Activated naive CD4-positive, alpha-beta T cell (primary cell): ENCODE results near the gene PCSK6.
"Not testable (repeated sequence)": the region's sequence is repeated elsewhere in the genome, so short reads cannot be mapped to it uniquely, and the experiment has no call there.

ENCODE experiments used
- DNase-seq, 4 experiments: peaks; one replicate each; lab custom pipeline; 2025; lab: John Stamatoyannopoulos, UW

The PCSK6 gene

DNA sequence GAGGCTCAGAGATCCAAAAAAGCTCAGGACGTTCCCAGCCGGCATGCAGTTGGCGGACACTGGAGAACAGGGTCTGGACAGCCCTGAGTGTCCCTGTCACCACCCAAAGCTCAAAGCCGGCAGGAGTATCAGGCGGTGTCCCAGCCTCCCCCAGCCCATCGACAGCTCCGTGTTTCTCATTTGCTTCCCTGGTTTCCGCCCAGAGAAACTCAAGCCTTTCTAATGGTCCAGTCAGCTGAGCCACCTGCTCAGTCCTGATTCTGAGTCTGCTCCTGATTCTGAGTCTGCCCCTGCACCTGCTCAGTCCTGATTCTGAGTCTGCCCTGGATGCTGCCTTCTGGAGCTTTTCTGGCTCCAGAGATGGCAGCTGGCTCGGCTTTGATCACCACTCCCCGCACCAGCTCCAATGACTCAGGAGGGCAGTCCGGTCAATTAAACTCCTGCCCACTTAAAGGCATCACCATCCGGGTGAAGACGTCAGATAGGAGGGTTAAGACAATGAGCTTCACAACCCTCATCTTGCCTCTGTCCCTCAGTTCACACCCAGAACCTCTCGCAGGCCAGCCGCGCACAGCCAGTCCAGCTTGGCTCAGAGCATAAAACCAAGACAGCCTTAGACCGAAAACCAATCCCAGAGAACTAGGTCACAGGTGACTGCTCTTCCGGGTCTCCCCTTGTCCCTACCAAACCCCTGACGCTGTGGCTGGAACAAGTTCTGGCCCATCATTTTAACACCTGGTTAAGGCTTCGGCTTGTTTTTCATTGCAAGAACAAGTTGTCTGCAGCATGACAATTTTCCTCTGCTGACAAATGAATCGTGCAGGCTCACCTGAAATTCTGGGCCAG is 6.8 kb downstream of the PCSK6 start:
- DNase-seq, result no peak

DNA sequence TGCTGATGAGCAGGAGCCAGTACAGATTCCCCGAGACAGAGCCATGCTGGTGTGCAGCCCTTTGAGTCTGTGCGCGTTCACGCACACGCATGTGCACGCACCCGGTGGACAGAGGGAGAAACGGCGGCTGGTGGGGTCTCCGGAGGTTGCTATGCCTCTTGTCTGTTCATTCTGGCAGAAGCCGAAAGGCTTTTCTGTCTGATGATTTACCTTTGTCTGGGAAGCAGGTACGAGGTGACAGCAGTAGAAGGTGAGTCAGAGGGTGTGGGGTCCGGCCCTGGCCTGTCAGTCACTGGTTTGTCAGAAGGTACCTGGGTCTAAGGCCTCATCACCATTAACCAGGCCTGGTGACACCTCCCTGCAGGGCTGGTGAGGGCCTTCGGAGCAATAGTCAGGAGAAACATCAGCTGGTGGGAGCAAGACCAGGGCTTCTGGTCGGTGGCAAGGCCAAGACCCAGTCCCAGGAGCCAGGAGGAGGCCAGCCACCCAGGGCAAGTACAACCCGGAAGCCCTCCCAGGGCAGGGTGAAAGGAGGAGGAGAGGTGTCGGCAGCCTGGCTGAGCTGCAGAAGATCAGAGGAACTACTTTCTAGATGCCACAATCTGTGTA is 7.5 kb downstream of the PCSK6 start:
- no peak for DNase-seq

DNA sequence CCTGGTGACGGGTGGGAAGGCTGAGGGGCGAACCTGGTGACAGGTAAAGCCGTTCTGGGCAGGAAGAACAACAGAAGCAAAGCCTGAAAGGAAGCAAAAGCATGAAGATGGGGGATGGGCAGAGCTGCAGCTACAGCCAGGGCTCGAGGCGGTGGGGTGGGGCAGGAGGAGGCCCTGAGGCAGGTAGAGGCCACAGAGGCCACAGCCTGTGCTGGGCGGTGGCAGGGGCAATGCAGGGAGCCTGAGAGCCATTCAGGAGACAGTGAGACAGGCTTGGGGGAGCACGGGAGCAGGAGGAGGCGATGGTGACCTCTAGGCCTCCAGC is 8.2 kb downstream of the PCSK6 start:
- DNase-seq, result no peak

DNA sequence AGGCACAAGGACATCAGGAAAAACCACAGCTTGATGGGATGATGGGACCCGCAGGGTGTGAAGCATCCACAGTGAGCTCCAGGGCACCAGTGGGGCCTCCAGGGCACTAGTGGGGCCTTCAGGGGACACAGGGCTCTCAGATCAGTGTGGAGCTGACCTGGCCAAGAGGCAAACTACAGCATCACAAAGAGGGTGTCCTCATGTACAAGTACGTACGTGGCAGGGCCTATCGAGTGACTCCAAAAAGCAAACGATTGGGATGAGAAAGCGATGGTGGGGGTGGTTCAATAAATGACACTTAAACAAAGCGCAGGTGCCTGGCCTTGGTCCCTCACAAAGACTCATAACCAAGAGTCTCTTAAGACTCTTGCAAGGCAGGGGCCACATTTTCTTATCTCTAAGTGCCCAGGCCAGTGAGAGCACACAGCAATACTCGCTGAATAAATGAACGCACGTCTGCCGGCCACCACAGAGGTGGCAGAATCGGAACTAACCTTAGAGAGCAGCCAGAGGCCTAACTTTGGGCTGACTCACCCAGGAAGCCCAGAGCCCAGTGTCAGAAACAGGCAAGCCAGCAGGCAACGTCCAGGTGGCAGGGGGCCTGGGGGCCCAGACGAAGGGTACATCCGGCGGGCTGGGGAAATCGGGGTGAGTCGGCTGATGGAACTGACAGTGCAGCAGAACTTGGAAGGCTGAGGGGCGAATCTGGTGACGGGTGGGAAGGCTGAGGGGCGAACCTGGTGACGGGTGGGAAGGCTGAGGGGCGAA is 8.7 kb downstream of the PCSK6 start:
- DNase-seq, result no peak

DNA sequence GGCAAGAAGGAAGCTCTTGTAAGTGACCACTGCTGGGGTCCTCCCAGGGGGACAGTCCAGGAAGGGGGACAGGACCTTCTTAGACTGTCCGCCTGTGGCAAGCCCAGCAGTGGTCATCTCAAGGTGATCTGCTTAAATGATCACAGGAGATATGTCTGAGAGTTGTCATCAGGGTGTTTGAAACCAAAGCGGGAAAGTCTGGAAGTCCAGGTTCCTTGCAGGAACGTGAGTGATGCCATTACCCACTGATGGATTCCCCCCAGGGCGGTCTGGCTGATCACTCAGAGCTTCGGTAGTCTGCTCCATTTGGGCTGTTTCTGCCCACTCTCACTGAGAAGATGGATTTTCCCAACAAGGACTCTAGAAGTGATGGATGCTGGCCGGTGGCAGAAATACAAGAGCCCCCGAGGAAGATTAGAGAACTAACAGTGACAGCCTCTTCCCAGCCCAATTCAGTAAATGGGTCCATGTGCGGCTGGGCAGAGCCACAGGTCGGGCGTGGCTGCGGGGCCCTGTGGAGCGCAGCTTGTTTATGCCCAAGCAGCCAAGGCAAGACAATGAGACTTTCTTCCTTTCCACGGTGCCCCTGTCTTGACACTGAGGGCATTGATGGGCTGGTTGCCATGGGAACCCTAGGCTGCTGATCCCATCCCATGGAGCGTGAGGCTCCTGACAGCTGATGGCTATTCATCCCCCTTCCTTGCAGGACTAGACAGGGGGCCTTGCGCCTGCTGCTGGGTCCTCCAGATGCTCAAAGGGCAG is 9.5 kb downstream of the PCSK6 start:
- DNase-seq, result no peak

DNA sequence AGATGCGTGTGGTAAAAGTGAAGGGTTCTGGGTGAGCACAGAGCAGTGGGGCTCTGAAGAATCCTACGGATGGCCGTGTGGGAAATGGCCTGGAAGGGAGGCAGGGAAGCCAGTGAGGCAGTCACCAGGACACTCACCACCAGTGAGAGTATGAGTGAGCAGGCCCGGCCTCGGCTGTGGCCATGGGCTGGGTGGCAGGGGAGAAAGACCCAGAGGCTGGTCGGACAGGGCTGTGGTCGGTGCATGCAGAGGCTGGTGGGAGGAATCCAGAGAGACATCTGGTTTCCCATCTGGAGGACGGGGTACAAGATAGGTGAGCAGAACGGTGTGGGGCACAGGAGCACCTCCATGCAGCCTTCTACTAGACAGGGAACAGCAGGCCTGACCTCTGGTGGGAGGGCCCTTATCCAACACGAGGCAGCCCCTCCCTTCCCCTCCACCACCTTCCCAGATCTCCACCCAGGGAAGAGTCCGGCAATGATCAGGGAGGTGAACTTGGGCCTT is 10.1 kb downstream of the PCSK6 start:
- DNase-seq, result no peak

DNA sequence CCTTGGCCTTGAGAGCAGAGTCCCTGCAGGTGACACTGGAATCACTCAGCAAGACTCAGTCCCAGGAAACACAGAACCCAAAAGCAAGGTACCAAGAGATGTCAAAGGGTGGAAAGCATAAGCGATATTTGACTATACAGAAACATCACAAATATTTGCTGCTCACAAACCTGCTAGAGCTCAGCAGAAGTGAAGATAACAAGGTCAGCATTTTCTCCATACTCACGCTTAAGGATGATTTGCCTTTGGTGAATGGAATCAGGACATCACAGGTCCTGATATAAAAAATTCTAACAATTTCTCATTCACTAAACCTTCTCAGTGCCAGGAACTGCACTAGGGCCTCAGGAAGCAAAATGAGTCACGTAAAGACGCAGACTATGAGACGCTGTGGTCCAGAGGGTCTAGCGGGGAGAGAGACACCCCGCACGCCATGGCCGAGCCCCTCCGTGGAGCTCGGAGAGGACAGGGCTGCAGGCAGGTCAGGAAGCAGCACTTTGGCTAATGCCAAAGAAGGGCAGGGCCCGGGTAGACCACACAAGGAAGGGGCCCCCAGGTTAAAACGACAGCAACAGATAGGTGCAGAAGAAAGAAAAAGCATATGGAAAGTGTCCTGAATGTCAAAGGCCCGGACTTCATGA is 10.7 kb downstream of the PCSK6 start:
- DNase-seq, result no peak

DNA sequence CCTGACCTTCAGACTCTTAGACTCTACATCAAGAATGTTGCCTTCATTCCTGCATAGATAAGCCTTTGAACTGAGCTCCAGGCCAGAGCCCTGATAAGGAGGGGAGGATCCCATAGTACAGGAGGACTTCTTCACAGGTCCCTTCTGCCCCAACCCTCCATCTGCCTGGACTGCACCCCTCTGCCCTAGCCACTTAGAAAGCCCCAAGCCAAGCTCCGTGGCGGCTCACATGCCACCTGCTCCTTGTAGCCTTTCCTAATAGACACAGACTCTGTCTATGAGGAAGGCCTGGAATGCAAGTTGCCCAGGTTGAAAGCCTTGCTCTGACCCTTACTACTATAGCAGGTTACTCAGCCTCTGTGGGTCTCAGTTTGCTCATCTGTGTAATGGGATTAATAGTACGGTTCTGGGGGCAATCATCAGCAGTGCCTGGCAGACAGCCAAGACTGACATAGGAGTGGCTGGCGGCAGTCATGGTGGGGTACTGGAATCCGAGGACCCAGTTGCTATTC is 11.6 kb downstream of the PCSK6 start:
- no peak for DNase-seq

DNA sequence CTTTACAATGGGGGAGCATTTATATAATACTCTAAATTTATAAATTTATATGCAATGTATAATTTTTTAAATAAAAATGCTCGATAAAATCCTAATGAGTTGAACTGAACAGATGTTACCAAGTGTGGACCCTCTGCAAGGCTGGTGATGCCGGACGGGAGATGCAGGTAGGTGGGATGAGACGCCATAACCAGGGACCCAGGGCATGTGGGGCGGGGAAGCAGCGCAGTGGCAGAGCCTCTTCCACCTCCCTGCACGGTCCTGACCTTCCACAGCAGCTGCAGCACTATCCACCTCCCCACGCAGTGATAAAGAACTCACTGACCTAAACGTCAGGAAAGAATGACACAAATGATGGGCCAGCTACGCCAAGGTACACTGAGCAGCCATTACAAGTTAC is 12.8 kb downstream of the PCSK6 start:
- DNase-seq, result no peak

DNA sequence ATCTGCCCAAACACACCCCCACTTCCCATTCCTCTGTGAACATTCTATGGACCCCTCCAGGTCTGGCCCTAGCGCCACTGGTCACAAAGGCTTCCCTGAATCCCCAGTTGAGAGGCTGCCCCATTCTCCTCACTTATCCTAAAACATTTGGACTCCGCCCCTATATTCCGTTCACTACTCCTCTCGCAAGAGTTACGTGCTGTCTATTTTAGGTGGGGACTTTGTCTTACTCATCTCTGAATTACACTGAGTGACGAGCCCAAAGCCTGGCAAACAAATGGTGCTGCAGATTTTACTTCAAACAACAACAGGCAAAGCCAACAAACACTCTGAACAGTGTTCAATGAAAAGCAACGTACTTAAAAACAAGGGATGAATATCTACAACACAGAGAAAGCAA is 14.5 kb downstream of the PCSK6 start:
- no peak for DNase-seq

DNA sequence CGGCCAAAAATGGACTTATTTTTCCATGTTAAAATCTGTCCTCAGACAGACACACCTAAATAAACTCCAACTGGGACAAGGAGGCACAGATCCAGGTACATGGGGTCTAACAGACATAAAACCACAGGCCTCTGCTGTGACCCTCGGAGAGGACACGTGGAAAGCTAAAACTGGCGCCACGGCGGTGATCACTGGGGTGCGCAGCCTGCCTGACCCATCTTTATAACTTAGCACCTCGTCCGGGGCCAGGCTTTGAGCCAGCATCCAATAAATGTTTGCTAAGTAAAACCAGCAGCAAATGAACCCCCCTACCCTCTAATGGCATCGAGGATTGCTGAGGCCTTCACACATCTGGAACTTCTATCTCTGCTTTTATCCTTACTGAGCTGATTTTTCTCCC is 15.3 kb downstream of the PCSK6 start:
- DNase-seq, result no peak

DNA sequence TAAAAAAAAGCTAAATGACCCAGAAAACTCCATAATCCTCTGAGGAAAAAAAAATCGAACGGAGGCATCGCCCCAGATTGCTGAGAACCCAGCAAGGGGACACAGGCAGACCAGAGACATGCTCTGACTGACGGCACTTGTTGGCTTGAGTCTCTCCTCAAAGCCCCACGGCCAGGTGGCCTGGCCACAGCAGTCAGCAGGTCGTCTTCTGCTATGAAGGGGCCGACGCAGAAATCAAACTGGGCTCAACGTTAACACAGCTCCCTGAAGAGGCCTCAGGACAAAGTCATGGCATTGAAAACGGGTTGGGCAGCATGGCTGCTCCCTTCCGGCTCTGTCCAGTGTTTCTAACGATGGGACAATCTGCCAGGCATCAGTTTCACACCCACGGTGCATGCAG is 17.5 kb downstream of the PCSK6 start:
- no peak for DNase-seq

DNA sequence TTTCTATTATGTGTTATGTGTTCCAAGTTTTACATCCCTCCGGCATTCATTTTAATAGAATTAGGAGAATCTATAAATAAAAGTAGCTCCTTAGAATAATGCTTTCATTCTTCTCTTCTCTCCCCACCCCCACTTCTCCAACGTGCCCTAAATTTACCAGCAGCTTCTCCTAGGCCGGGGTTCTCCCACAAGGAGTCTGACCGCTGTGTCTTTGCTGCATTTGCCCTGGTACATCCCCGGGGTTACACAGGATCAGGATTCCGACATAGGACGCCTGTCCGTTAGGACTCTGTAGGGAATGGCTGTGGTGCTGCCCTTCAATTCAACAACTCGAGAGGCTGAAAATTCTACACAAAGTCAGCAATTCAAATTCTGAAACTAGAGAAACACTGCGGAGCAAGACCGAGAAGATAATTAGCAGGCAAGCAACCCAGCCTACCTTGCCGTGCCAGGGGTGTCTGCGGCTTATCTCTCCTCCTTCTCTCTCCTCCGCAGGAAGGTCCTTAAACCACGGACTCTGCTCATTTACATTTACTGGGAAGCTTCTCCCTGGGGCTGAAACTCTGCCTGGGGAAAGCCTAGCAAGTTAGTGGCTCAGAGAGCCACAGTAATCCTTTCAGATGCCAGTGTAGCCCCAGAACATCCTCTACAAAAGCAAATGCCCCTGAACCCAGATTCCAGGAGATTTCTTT is 18.8 kb downstream of the PCSK6 start:
- DNase-seq, result no peak

DNA sequence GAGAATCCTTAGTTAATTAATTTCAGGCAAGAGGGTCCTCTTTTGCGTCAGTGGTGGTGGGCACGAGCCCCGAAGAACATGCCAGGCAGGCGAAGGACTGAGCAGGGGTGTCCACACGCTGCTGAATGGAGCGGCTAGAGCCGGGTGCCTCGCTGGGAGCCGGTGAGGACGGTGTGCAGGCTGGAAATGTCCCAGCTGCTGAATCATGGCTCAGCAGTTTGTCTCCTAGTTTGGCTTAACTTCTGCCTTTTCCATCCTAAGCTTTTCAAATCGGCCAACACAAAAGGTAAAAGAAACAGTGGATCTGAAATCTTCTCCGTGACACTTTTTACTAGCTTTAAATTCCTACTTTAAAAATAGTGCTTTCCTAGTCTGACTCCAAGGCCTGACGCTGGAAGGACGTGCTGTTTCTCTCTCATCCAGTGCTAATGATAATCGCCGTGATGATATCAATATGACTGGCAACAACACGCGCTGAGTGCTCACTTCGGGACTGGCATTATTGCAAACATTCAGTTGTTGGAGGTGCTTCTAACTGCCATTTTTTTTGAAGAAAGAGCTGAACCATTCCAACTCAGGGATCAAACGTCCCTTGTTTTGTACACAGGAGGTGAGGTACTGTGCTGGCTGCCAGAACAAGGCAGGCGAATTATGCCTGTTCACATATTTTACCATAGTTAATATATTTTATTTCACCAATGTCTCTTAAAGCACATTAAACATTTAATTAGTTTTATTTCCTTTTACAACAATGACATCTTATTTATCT is 19.8 kb downstream of the PCSK6 start:
- no peak for DNase-seq

DNA sequence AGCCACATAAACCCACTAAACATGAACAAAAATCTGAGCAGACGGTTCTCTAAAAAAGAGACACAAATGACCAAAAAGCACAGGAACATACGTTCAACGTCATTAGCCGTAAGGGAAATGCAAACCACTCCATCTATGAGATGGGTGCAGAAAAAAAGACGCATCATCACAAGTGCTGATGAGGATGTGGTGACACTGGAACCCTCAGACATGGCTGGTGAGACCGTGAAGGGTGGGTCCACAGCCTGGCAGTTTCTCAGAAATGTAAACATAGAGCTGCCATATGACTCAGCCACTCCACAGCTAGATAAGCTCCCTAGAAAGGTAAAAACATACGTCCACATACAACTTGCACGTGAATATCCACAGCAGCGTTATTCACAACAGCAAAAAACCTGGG is 23.3 kb downstream of the PCSK6 start:
- DNase-seq, result no peak

DNA sequence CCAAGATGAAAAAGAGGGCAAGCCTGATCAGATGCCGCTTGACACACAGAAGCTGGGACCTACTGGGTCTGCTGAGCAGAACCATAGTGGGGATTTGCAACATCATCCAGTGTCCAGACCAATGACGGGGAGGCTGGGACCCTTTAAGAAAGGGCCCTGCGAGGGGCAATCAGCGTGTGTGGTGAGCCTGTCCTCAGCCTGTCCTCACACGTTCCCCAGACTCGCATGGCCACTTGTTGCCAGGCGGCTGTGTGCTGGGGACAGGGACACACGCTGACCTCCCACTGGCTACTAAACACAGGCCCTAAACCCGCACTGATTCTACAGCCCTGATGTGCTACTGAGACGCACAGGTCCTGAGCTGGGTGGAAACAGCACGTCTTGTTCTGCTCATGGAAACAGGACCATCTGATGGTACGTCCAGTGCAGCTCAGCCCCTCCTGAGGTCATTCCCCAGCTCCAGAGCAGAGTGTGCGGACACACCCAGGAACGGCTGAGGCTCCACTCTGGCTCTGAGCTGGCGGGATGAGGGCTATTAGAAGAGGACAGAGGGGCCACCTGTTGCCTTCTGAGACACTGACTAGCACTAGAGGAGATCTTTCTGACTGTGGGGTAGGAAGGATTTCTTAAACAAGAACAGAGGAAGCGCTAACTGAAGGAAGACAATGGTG is 24.4 kb downstream of the PCSK6 start:
- DNase-seq, result no peak

DNA sequence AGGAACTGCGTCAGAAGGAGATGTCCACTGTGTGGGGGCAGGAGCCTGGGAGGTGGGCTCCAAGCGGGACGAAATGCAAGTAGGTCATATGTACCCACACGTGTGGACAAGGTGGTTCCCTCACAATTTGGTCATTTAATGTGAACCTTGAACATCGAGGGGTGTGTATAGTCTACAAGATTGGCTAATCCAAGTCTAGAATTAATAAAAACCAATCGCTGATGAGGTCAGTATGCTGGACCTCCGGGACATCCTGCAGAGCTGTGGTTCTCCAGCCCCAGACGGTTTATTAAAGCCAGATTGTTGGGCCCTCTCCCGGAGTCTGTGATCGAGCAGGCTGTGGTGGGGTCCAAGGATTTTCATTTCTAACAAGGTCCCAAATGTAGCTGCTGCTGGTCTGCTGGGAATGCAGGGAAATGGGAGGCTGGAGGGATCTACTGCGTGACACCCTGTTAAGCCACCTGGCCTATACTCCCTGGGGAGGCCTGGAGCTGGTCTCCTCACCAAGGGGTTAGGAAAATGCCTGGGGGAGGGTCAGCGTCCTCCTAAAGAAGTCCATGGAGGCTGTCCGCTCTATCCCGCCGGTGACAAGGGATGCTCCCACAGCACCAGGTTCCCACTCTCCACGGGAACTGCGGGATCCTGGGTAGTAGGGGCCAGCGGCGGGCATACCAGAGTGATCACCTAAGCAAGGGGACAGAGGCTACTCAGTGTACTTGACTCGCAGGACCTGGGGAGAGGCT is 25.1 kb downstream of the PCSK6 start:
- DNase-seq, result no peak

DNA sequence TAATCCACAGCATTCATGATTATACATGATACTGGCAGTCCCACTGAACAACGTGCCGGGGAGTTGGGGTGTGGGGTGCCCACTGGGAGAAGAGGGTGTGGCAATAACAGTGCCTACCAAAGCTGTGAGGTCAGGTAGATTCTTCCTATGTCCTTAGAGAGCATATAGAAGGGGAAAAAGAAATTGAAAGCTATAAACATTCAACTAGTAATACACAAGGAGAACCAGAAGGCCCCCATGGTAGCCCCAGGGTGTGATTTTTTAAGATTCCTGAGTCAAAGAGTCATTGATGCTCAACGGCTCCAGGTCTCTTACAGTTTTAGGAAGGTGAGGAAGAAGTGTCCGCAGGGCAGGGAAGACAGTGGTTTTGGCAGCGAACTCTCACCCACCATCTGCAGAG is 25.8 kb downstream of the PCSK6 start:
- not testable (repeated sequence) for DNase-seq

DNA sequence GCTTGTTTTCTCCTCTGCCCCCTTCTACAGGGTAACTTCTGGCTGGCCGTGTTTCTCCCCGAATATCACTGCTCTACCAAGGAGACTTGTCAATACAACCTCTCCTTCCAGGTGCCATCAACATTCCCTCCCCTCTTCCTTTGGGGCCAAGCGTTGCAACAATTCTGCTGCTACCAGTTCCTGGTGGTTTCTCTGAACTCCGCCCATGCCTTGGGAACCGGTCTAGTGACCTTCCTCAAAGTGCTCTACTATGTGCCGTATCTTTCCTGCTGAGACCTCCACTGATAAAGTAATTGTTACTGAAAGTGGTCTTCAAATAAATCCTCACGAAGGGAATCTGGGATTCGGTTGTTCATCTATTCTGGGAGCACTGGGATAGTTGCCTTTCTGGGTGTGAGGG is 26.2 kb downstream of the PCSK6 start:
- no peak for DNase-seq
